GM21423 (cell line): Measurements from ENCODE around the gene MPP3.
"Not testable (repeated sequence)": the region's sequence is repeated elsewhere in the genome, so short reads cannot be mapped to it uniquely, and the experiment has no call there.

Experiments used
- ATAC-seq: cut with Tn5 transposase; IDR thresholded peaks from one replicate; pipeline ENCODE4 v1.9.1; 2021; ENCODE audit warnings: mild to moderate bottlenecking, moderate library complexity; ENCODE audit not compliant: unreplicated experiment

The MPP3 gene

DNA sequence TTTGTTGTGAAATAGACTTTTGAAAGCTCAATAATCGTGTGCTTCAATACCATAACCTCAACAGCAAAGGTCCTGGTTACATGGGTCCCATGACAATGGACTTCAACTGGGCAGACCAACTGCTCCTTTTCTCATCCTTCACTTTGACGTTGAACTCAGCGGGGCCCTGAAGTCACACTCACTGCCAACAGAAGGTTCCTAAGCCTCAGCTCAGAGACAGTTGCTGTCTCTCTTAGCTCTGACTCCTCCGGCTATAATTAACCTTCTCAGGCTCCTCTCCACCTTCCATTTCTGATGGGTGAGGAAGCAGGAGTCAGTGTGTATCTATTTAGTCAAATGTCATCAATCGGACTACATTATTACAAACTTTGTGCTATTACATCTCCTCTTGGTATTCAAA lies 23.8 kb downstream of the MPP3 start:
- ATAC-seq, result no peak

DNA sequence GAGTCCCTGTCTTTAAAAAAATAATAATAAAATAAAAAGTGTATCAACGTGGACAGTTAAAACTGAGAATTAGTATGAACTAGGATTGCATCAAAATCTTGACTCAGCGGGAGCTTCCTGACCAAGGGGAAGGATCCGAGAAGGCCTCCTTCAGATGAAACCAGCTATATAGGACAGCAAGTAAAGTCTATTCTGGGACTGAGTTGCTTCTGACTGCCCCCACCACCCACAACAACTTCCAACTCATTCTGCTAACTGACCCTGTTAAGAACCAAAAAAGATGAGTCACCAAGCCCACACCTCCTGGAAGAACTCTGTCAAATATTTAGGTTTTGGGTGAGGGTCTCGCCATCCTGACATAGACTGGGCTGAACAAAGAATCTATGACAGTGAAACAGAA lies 24.9 kb downstream of the MPP3 start:
- ATAC-seq, result no peak

DNA sequence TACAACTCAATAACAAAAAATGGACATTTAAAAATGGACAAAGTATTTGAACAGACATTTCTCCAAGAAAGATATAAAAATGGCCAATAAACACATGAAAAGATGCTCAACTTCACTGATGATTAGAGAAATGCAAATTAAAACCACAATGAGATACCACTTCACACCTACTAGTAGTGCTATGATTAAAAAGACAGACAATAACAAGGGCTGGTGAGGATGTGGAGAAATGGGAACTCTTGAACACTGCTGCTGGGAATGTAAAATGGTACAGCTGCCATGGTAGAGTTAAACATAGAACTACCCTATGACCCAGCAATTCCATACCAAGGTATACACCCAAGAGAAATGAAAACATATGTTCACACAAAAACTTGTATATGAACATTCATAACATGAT lies 27.8 kb downstream of the MPP3 start:
- ATAC-seq, result no peak

DNA sequence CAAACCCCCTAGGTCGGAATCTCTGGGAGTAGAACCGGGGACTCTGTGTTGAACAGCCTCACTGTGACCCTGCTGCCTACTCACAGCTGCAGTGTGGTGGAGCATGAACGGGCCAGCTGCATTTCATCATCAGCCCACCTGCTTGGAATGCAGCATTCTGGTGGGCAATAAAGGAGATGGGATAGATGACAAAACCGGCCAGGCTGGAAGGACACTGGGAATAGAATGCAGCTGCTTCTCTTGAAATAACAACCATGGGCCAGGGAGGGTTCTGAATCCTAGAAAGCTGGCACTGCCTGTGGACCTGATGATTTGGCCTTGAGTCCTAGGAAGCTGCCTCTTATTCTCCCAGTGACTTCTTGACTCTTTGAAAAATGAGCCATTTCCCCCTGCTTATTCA lies 29.2 kb downstream of the MPP3 start:
- no peak for ATAC-seq

DNA sequence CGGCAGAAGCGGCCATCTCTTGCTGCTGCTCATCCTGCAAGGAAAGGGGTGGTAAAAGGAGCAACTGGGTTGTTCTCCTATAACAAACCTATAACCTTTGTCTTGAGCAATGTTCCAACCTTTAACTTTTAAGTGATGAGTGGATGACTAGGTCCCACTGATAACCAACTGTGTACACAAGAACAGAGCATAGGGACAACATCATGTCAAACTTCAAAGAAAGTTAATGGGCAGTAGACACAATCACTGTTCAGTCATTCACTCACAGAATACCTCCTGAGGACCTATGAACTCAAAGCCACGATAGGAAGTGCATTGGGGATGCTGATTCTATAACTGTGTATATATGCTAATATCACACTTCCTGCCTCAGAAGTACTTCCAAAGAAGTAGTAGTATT lies 31.1 kb downstream of the MPP3 start:
- no peak for ATAC-seq

DNA sequence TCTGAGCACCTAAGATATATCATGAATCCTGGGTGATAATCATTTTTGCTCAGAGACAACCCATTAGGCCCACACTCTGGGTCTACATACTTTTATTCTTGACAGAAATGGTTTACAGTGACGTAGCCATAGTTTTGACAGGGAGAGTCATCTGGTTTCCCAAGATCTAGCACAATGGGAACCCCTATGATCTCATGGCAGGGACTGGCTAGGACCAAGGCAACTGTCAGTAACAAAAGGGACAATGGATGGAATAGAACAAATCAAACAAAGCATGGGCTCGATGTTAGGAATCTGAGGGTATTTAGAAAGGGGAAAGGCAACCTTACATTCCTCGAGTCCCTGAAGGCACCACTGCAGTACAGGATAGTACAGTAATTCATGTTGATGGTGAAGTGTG lies 32.2 kb downstream of the MPP3 start:
- ATAC-seq, result no peak

DNA sequence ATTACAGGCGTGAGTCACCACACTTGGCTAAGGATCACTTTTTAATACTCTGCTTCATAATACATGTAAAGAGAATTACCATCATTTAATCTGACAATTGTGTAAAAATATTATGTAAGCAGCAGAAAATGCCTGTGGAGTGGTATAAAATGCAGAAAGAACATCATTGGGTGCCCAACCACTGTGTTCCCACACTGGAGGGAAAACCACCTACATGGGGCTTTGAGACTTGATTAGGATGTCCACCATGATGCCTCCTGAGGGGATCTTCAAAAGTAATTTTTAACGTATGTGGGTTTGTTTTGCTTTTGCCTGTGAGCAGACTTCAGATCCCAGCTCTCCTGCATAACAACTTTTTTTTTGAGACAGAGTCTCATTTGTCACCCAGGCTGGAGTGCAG lies 33.9 kb downstream of the MPP3 start:
- no peak for ATAC-seq

DNA sequence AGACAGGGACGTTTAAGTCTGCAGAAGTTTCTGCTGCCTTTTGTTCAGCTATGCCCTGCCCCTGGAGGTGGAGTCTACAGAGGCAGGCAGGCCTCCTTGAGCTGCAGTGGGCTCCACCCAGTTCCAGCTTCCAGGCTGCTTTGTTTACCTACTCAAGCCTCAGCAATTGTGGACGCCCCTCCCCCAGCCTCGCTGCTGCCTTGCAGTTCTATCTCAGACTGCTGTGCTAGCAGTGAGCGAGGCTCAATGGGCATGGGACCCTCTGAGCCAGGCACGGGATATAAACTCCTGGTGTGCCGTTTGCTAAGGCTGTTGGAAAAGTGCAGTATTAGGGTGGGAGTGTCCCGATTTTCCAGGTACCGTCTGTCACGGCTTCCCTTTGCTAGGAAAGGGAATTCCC lies 34.9 kb downstream of the MPP3 start:
- ATAC-seq, result not testable (repeated sequence)

DNA sequence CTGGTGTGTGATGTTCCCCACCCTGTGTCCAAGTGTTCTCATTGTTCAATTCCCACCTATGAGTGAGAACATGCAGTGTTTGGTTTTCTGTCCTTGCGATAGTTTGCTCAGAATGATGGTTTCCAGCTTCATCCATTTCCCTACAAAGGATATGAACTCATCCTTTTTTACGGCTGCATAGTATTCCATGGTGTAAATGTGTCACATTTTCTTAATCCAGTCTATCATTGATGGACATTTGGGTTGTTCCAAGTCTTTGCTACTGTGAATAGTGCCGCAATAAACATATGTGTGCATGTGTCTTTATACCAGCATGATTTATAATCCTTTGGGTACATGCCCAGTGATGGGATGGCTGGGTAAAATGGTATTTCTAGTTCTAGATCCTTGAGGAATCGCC lies 40.3 kb downstream of the MPP3 start:
- not testable (repeated sequence) for ATAC-seq

DNA sequence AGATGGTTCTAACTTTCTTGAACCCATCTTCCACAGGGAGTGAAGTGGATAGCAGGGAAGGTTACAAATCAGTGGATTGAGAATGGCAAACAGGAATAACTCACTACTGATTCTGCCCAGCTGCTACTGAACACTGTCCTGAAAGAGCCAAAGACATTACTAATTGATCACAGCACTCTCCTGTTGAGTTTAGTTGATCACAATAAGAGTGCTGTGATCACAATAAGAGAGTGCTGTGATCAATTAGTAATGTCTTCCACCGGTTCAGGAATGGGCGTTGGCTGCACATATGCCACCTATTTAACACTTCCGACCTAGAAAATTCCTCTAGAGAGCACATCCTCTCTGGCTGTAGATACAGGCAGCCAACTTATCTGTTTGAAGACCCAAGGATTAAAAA lies 41.4 kb downstream of the MPP3 start:
- ATAC-seq, result no peak

DNA sequence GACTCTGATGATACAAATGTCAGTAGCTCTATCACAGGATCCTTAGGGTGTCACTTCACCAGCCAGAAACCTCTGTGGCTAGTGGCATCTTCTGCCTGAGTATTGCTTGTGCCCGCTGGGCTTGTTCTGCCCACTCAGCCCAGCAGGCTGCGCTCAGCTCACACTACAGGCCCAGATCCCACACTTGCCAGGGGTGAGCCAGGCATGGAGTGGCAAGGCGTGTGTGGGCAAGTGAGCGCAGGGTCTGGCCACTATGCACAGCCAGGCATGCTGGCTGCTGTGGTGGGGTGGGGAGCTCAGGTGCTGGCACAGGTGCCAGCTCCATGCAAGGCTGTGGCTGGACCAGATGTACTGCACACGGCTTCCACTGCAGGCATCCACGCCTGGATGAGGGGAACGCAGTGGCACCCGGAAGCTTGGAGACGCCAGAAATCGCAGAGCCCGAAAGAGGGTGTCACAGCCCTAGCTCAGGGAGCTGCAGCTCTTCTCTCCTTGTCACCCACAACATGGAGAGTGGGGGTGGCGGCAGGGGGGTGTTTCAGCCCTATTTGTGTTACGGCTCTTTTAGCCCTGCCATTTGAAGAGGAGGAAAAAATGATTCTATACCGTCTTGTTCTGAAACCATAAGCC lies 42.5 kb downstream of the MPP3 start:
- ATAC-seq, result no peak

DNA sequence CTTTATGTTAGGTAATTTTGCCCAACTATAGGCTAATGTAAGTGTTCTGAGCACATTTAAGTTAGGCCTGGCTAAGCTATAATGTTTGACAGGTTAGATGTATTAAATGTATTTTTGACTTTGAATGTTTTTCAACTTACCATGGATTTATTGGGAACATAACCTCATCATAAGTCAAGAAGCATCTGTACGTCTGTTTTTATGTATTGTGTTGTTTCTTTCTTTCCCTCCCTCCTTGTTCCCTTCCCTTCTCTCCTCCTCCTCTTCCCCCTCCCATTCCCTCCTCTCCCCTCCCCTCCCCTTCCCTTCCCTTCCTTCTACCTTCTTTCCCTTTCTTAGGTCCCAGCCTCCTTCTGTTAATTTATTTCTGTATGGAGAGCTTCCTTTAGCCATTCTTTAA lies 43.5 kb downstream of the MPP3 start:
- ATAC-seq, result no peak

DNA sequence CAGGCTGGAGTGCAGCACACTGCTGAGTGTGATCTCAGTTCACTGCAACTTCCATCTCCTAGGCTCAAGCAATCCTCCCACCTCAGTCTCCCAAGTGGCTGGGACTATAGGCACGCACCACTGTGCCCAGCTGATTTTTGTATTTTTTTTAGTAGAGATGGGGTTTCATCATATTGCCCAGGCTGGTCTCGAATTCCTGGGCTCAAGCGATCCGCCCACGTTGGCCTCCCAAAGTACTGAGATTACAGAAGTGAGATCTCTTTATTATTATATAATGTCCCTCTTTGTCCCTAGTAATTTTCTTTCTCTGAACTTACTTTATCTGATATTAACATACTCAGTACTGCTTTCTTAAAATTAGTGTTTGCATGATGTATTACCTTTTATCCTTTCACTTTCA lies 44.4 kb downstream of the MPP3 start:
- no peak for ATAC-seq

DNA sequence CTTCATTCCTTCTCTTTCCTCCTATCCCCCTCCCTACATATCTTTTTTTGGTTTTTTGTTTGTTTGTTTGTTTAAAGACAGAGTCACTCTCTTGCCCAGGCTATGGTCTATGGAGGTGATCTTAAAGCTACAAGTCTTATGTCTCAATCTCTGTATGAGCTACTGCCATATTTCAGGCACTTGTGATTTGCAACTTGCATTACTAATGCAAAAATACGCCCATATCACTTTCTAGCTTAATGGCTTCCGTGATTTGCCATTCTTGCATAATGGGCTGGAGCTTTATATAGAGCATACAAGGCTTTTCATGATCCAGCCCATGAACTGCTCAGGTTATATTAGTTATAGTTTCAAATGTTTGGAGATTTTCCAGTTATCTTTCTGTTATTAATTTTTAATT lies 45.2 kb downstream of the MPP3 start:
- ATAC-seq, result no peak

DNA sequence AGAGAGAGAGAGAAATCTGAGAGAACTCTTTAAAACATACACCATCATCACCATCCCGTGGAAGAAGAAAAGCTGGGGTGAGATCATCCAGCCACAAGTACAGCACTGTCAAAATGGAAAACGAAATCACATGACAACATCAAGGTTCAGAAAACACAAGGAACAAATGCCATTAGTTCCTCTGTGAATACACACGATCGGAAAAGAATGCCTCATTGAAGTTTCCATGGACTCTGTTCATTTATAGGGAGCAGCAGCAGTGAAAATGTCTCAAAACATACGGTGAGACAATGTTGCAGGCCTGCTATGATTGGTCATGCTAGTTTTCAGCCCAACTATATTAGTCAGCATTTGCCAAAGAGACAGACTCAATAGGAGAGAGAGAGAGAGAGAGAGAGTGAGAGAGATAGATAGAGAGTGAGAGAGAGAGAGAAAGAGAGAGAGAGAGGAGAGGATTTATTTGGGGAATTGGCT lies 48.3 kb downstream of the MPP3 start:
- no peak for ATAC-seq

DNA sequence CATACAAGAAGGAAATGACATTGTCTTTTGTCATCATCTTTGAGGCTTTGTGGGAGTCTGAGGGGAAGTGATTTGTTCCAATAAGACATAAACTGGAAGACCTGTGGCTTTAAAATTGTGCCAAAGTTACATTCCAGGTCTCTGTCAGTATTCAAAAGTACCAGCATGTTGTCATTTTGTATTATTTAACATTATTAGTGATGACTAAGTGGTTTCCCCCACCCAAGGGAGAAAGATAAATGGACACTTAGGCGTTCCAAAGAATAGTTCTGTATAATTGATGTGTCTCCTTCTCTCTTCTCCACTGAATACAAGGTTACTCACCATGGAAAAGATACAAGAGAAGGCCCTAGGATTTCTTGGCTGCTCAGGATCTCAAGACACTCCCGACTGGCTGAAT lies 48.9 kb downstream of the MPP3 start:
- no peak for ATAC-seq

DNA sequence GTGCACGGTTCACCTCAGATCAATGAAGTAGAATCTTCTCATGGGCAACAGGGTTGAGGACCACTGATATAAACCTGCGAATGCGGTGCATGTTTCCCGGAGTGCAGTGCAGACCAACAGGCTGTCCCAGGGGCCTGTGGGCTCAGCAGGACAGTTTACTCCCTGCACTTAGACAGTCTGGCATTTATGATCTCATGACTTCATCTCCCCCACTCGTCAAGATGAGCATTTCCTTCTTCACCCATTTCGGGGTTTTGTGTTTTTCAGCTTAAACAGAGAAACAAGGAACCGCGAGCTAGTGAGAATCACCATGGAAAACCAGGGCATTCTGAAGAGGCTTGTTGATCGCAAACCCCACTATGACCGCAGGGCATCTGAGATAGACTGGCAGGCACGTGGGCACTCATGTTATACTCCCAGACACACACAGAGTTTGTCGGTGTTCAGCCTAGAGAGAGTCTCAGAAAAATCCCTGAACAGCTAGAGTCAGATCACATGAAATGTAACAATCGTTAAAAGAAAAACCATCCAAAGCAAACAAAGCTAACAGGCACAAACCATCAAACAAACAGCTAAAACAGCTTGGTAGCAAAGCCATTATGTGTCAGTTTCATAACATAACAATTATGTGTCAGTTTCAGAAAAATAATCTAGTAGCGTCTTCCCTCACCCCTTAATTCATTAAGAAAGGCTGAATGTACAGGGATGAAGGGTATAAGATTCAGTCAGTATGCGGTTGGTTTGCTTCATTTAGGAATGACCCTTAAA lies 49.8 kb downstream of the MPP3 start:
- ATAC-seq, result no peak

DNA sequence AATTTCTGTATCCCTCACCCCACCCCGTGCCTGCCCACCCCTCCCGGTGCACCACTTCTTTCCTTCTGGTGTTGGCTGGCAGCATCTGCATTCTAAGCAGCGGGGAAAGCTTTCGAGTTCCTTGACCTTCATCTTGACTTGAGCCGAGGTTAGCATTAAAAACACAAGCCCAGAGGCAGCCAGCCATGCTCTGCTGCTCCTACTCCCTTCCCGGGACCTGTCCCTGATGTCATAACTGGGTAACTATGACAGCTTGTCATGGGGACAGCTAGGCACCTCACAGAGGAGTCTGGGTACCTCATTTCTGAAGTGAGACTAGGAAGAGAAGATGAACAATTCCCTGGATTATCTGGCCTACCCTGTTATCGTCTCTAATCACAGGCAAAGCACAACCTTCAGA lies 52.8 kb downstream of the MPP3 start, which contains the start of gene CFAP97D1:
CFAP97D1 (plus strand) TSS at position 301 of the 400 bp plus-strand sequence; CDS start at position 329, 28 bp downstream.
- no peak for ATAC-seq

DNA sequence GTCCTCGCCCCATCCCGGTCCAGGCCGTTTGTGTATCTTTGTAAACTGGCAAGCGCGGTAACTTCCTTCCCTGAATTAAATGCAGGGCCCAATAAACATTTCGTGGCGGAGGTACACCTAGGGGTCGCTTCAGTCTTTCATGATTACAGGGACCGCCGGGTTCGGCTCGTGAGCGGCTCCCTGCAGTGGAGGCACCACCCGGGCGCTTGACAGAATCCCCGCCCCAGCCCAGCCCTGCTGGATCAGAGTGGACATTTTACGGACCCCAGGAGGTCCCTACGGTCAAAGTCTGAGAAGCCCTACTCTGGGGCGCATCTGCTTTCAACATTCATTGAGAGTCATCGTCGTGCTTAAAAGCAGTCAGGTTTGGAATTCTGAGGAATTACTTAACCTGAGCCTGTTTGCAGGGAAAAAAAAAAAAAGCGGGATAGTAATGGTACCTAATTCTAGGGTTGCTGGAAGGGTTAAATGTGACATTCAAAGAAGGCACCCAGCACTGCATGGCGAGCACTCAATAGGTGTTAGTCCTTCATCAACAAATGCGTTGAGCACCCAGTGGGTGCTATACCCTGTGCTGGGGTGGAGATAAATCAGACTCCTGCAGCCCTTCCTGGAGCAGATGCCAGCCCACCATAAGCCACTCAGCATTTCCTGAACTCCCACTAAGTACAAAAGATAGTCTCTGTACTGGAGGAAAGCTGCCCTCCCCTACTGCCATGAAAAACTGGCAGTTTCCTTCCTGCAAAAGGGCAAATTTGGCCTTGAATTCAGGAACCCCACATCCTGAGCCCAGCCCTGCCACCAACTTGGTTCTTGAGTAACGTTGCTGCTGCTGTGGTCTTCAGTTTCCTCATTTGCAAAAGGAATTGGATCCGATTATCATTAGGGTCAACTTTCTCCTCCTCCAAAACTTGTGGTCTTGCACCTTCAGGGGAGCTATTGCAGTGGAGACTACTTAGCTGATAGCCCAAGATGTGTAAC lies 53.5 kb downstream of the MPP3 start:
- ATAC-seq, result peak; percentile 12

DNA sequence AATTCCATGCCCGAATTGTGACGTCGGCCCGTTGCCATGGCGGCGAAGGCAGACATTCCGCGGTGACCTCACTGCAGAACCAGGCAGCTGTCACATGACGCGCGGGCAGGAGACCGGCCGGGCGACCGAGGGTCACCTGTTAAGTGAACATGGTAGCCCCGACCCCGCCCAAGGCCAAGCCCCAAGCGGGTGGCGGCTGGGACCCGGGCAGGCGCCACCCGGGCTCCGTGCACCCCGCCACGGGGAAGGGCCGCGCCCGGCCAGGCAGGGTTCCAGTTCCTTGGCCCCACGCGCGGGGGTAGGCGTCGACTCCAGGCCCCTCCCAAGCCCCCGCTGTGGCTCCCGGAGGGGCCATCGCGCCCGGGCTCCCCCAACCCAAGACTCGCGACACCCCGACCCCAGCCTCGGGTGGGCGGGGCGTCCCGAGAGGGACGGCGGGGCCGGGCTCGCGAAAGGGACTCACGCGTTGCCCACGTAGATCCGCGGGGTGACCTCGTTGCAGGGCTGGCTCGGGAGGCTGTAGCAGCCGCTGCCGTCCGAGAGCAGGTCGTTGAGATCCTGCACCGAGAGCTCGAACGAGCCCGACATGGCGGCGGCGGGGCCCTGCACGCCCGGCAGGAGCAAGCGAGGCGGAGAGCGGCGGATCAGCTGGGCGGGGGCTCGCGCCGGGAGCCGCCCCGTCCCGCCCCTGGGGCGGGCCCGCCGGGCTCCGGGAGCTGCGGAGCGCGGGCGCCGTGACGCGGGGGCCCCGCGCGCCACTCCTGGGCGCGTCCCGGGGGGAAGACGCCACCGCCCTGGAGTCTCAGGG lies 54.4 kb downstream of the MPP3 start, which contains the start of gene DUSP3:
DUSP3 (minus strand) TSS at position 641 of the 808 bp plus-strand sequence; CDS start at position 588, 53 bp downstream.
- ATAC-seq, result peak; percentile 78
